Smooth muscle cell (in vitro differentiated cells): Measurements from ENCODE around the gene SUSD3. TPM values are rescaled to one million over a fixed set of nuclear protein-coding genes. Genes with fewer than 3 reads are reported as not detected.

Experiments used
- DNase-seq: peaks from one replicate; lab custom pipeline; 2025; ENCODE audit not compliant: unreplicated experiment; lab: John Stamatoyannopoulos, UW
- H2AFZ ChIP-seq: fragments of 200-600 bp; sonication (generic); 2 replicates; pipeline ENCODE4 v1.6.0; 2016; ENCODE audit warnings: antibody characterized with exemption, low read depth, mild to moderate bottlenecking
- H3F3A ChIP-seq: fragments of 200-600 bp; sonication (generic); 2 replicates; pipeline ENCODE4 v1.6.0; 2017; ENCODE audit warnings: antibody characterized with exemption, low read depth
- H3K27ac ChIP-seq: fragments of 200-600 bp; sonication (generic); 2 replicates; pipeline ENCODE4 v1.5.1; 2016; ENCODE audit warnings: low read depth, mild to moderate bottlenecking
- H3K27me3 ChIP-seq: fragments of 200-600 bp; sonication (generic); 2 replicates; pipeline ENCODE4 v1.6.1; 2016; ENCODE audit warnings: low read depth, mild to moderate bottlenecking
- H3K36me3 ChIP-seq: fragments of 200-600 bp; sonication (generic); 2 replicates; pipeline ENCODE4 v1.5.1; 2016; ENCODE audit warnings: low read depth
- H3K4me1 ChIP-seq: fragments of 200-600 bp; sonication (generic); 2 replicates; pipeline ENCODE4 v1.5.1; 2016; ENCODE audit warnings: low read depth
- H3K4me2 ChIP-seq: fragments of 200-600 bp; sonication (generic); 2 replicates; pipeline ENCODE4 v1.6.0; 2016; ENCODE audit warnings: mild to moderate bottlenecking
- H3K4me3 ChIP-seq: fragments of 200-600 bp; sonication (generic); 2 replicates; pipeline ENCODE4 v1.5.1; 2016; ENCODE audit warnings: mild to moderate bottlenecking
- H3K79me2 ChIP-seq: fragments of 200-600 bp; sonication (generic); 2 replicates; pipeline ENCODE4 v1.6.0; 2016; ENCODE audit warnings: low read depth, mild to moderate bottlenecking
- H3K9ac ChIP-seq: fragments of 200-600 bp; sonication (generic); 2 replicates; pipeline ENCODE4 v1.6.0; 2016; ENCODE audit warnings: low read depth
- H3K9me3 ChIP-seq: fragments of 200-600 bp; sonication (generic); replicated peaks from 2 replicates; pipeline ENCODE4 v1.5.1; 2016; ENCODE audit warnings: low read depth
- H4K20me1 ChIP-seq: fragments of 200-600 bp; sonication (generic); 2 replicates; pipeline ENCODE4 v1.6.0; 2016; ENCODE audit warnings: low read depth
- CTCF ChIP-seq: fragments of 200-600 bp; sonication (generic); IDR thresholded peaks from 2 replicates; pipeline ENCODE4 v1.5.1; 2017; ENCODE audit warnings: borderline replicate concordance, mild to moderate bottlenecking, antibody characterized with exemption; ENCODE audit not compliant: insufficient read depth, poor library complexity, severe bottlenecking
- WGBS: methylation state at CpG from one replicate; pipeline ENCODE4 v1.1.7; 2016; ENCODE audit warnings: low lambda C conversion rate; 5-methylcytosine and 5-hydroxymethylcytosine counted together
- polyA plus RNA-seq: library from polyadenylated mRNA; unstranded; fragments of >200 nt; fragmentation: Nextera tagmentation; extraction: Ambion mirVana; gene quantifications from 2 replicates; pipeline ENCODE4 v1.2.1, GENCODE V29; 2016
- total RNA-seq: library from RNA; depleted of rRNA; stranded (reverse); fragments of >200 nt; gene quantifications from 2 replicates; pipeline ENCODE4 v1.2.3, GENCODE V29; 2014

SUSD3 gene
- total and polyA plus RNA-seq, 2 experiments from 2014 or later, result 0.34 TPM; not detected in 1

- no peak overlapping the region for H3K4me2 ChIP-seq
- H3K4me3 ChIP-seq, result no peak overlapping the region
- H3K9me3 ChIP-seq, result no peaks in the 10 kb centered on the region
- no peaks in the 10 kb centered on the region for H3F3A ChIP-seq
- no peaks in the 10 kb centered on the region for H4K20me1 ChIP-seq
- WGBS, result 84% methylated on average over 3 of the region's 3 CpGs
- TF ChIP-seq CTCF, result no peak
- no peaks in the 10 kb centered on the region for H3K79me2 ChIP-seq
- DNase-seq, result no peak
- no peaks in the 10 kb centered on the region for H3K36me3 ChIP-seq
- H3K27ac ChIP-seq, result no peak overlapping the region
- no peaks in the 10 kb centered on the region for H3K4me1 ChIP-seq
- no peak overlapping the region for H2AFZ ChIP-seq
- no peak overlapping the region for H3K9ac ChIP-seq
- H3K27me3 ChIP-seq, result no peaks in the 10 kb centered on the region
Measured at GRCh38 chr9:93066978-93067603, 8.6 kb downstream of the SUSD3 start.

GRCh38 chr9:93068956-93069355, 10.5 kb downstream of the SUSD3 start:
- H3K4me2 ChIP-seq, result no peak overlapping the region
- no peaks in the 10 kb centered on the region for H3K36me3 ChIP-seq
- H3K79me2 ChIP-seq, result no peaks in the 10 kb centered on the region
- no peak for TF ChIP-seq CTCF
- no peaks in the 10 kb centered on the region for H4K20me1 ChIP-seq
- no peaks in the 10 kb centered on the region for H3F3A ChIP-seq
- no peak for DNase-seq
- H3K9me3 ChIP-seq, result no peaks in the 10 kb centered on the region
- H3K4me3 ChIP-seq, result no peak overlapping the region
- H3K27me3 ChIP-seq, result no peaks in the 10 kb centered on the region
- no peaks in the 10 kb centered on the region for H3K4me1 ChIP-seq
- WGBS, result 96% methylated on average over 4 of the region's 4 CpGs
- no peak overlapping the region for H3K27ac ChIP-seq
- H3K9ac ChIP-seq, result no peak overlapping the region
- no peak overlapping the region for H2AFZ ChIP-seq

GRCh38 chr9:93071464-93071863, 13.0 kb downstream of the SUSD3 start:
- Histone ChIP-seq H3K27me3 (no peaks in the 10 kb centered on the region), H3K27ac (no peak overlapping the region), H3F3A (no peaks in the 10 kb centered on the region), H3K79me2 (no peaks in the 10 kb centered on the region), H3K36me3 (no peaks in the 10 kb centered on the region), H3K4me2 (no peak overlapping the region), H3K9me3 (no peaks in the 10 kb centered on the region), H3K9ac (no peak overlapping the region), H2AFZ (no peak overlapping the region), H3K4me1 (no peaks in the 10 kb centered on the region), H4K20me1 (no peaks in the 10 kb centered on the region), H3K4me3 (no peak overlapping the region)
- TF ChIP-seq CTCF, result no peak
- whole genome bisulfite sequencing, result 88% methylated on average over 7 of the region's 7 CpGs
- no peak for DNase-seq

GRCh38 chr9:93072383-93072795, 13.9 kb downstream of the SUSD3 start:
- H3K9me3 ChIP-seq, result no peaks in the 10 kb centered on the region
- H3K4me3 ChIP-seq, result no peak overlapping the region
- DNase-seq, result no peak
- H2AFZ ChIP-seq, result no peak overlapping the region
- H3K9ac ChIP-seq, result no peak overlapping the region
- H3K4me1 ChIP-seq, result no peaks in the 10 kb centered on the region
- H4K20me1 ChIP-seq, result no peaks in the 10 kb centered on the region
- H3K27me3 ChIP-seq, result no peaks in the 10 kb centered on the region
- H3K36me3 ChIP-seq, result no peaks in the 10 kb centered on the region
- TF ChIP-seq CTCF, result no peak
- no peak overlapping the region for H3K27ac ChIP-seq
- no peaks in the 10 kb centered on the region for H3K79me2 ChIP-seq
- no peaks in the 10 kb centered on the region for H3F3A ChIP-seq
- 85% methylated on average over 5 of the region's 5 CpGs for WGBS
- no peak overlapping the region for H3K4me2 ChIP-seq
